WTC11 (cell line): ENCODE data around the gene ZFP36L2. TPM values are rescaled to one million over a fixed set of nuclear protein-coding genes. Genes with fewer than 3 reads are reported as not detected.

Experiments used
- ATAC-seq: fragments of 200-7000 bp; cut with Tn5 transposase; 2 replicates; pipeline ENCODE4 v1.10.0; 2021; ENCODE audit warnings: mild to moderate bottlenecking, moderate library complexity
- CTCF ChIA-PET: fragments of 300-600 bp; sonication (Branson Sonifier 250); formaldehyde crosslinking; loops from one replicate; lab custom pipeline; 2021; ENCODE audit warnings: antibody characterized with exemption; lab: Charles Lee
- POLR2A ChIA-PET: fragments of 350-600 bp; sonication (Branson Sonifier 250); formaldehyde crosslinking; loops from one replicate; lab custom pipeline; 2021; ENCODE audit warnings: antibody characterized with exemption; lab: Charles Lee
- DNase-seq: peaks from one replicate; pipeline ENCODE4 v3.0.0; 2021; ENCODE audit warnings: low spot score
- H3K27ac Mint-ChIP-seq: 2 replicates; pipeline ENCODE4 v1.8.0; 2021; ENCODE audit warnings: mixed read lengths
- H3K27me3 Mint-ChIP-seq: 2 replicates; pipeline ENCODE4 v1.8.0; 2021; ENCODE audit warnings: low read depth, mild to moderate bottlenecking, moderate library complexity, mixed read lengths
- H3K36me3 Mint-ChIP-seq: 2 replicates; pipeline ENCODE4 v1.8.0; 2021; ENCODE audit warnings: mixed read lengths
- H3K4me1 Mint-ChIP-seq: 2 replicates; pipeline ENCODE4 v1.8.0; 2022; ENCODE audit warnings: mixed read lengths
- H3K4me3 Mint-ChIP-seq: 2 replicates; pipeline ENCODE4 v1.8.0; 2021; ENCODE audit warnings: mild to moderate bottlenecking, moderate library complexity, mixed read lengths
- H3K9me3 Mint-ChIP-seq: 2 replicates; pipeline ENCODE4 v1.8.0; 2021; ENCODE audit warnings: mixed read lengths
- ATF1 ChIP-seq: sonication (generic); formaldehyde crosslinking; IDR thresholded peaks from 2 replicates; pipeline ENCODE4 v1.8.1; 2023; ENCODE audit warnings: mild to moderate bottlenecking, moderate library complexity, missing genetic modification reagents
- EMX1 ChIP-seq: fragments of 250-450 bp; sonication (Bioruptor Pico); IDR thresholded peaks from 2 replicates; pipeline ENCODE4 v1.8.0; 2021; ENCODE audit warnings: mild to moderate bottlenecking
- FOXK1 ChIP-seq: sonication (generic); formaldehyde crosslinking; IDR thresholded peaks from 2 replicates; pipeline ENCODE4 v1.8.0; 2022; ENCODE audit warnings: mild to moderate bottlenecking, moderate library complexity, missing genetic modification reagents
- GRHL2 ChIP-seq: fragments of 250-450 bp; sonication (Bioruptor Pico); IDR thresholded peaks from 2 replicates; pipeline ENCODE4 v1.8.0; 2022; ENCODE audit warnings: mild to moderate bottlenecking, moderate library complexity; ENCODE audit not compliant: insufficient replicate concordance, severe bottlenecking
- IRF2 ChIP-seq: sonication (generic); formaldehyde crosslinking; IDR thresholded peaks from 2 replicates; pipeline ENCODE4 v1.8.0; 2022; ENCODE audit warnings: low read depth, missing genetic modification reagents, borderline replicate concordance
- JUN ChIP-seq: sonication (generic); formaldehyde crosslinking; IDR thresholded peaks from 2 replicates; pipeline ENCODE4 v1.8.0; 2023; ENCODE audit warnings: mild to moderate bottlenecking, missing genetic modification reagents
- MYBL2 ChIP-seq: sonication (generic); formaldehyde crosslinking; IDR thresholded peaks from 2 replicates; pipeline ENCODE4 v1.8.1; 2023; ENCODE audit warnings: mild to moderate bottlenecking, moderate library complexity, missing genetic modification reagents
- NR1H2 ChIP-seq: sonication (generic); formaldehyde crosslinking; IDR thresholded peaks from 2 replicates; pipeline ENCODE4 v1.9.0; 2021; ENCODE audit warnings: mild to moderate bottlenecking, moderate library complexity, missing genetic modification reagents
- SMAD3 ChIP-seq: sonication (generic); formaldehyde crosslinking; IDR thresholded peaks from 2 replicates; pipeline ENCODE4 v1.8.0; 2022; ENCODE audit warnings: missing genetic modification reagents, mild to moderate bottlenecking, borderline replicate concordance
- ZNF121 ChIP-seq: sonication (generic); formaldehyde crosslinking; IDR thresholded peaks from 2 replicates; pipeline ENCODE4 v1.8.0; 2023; ENCODE audit warnings: missing genetic modification reagents
- ZNF138 ChIP-seq: sonication (generic); formaldehyde crosslinking; conservative IDR thresholded peaks from 2 replicates; pipeline ENCODE4 v1.8.1; 2022; ENCODE audit warnings: mild to moderate bottlenecking, moderate library complexity, missing genetic modification reagents
- ZNF219 ChIP-seq: sonication (generic); formaldehyde crosslinking; IDR thresholded peaks from 2 replicates; pipeline ENCODE4 v1.8.0; 2023; ENCODE audit warnings: missing genetic modification reagents, mild to moderate bottlenecking, borderline replicate concordance
- ZNF232 ChIP-seq: sonication (generic); formaldehyde crosslinking; IDR thresholded peaks from 2 replicates; pipeline ENCODE4 v1.8.0; 2022; ENCODE audit warnings: mild to moderate bottlenecking, missing genetic modification reagents
- ZNF317 ChIP-seq: sonication (generic); formaldehyde crosslinking; IDR thresholded peaks from 2 replicates; pipeline ENCODE4 v1.8.1; 2023; ENCODE audit warnings: low read depth, mild to moderate bottlenecking, moderate library complexity, missing genetic modification reagents, borderline replicate concordance
- ZNF671 ChIP-seq: fragments of 250-450 bp; sonication (Bioruptor Pico); IDR thresholded peaks from 2 replicates; pipeline ENCODE4 v1.8.0; 2021; ENCODE audit warnings: mild to moderate bottlenecking
- total RNA-seq: library from RNA; stranded (reverse); gene quantifications from 3 replicates; pipeline ENCODE4 v1.2.3, GENCODE V29; 2021
- TF ChIP-seq, protein P1 (sequence below): sonication (generic); formaldehyde crosslinking; IDR thresholded peaks from 2 replicates; pipeline ENCODE4 v1.8.0; 2023; ENCODE audit warnings: missing genetic modification reagents
- TF ChIP-seq, protein P2 (sequence below): sonication (generic); formaldehyde crosslinking; IDR thresholded peaks from 2 replicates; pipeline ENCODE4 v1.8.1; 2022; ENCODE audit warnings: missing genetic modification reagents, borderline replicate concordance
- TF ChIP-seq, protein P3 (sequence below): fragments of 250-450 bp; sonication (Bioruptor Pico); IDR thresholded peaks from 2 replicates; pipeline ENCODE4 v1.9.0; 2021; ENCODE audit warnings: mild to moderate bottlenecking
- TF ChIP-seq, protein P4 (sequence below): sonication (generic); formaldehyde crosslinking; IDR thresholded peaks from 2 replicates; pipeline ENCODE4 v1.8.1; 2023; ENCODE audit warnings: mild to moderate bottlenecking, missing genetic modification reagents, borderline replicate concordance
- TF ChIP-seq, protein P5 (sequence below): sonication (generic); formaldehyde crosslinking; IDR thresholded peaks from 2 replicates; pipeline ENCODE4 v1.8.1; 2023; ENCODE audit warnings: mild to moderate bottlenecking, missing genetic modification reagents
- TF ChIP-seq, protein P6 (sequence below): fragments of 200-600 bp; IDR thresholded peaks from 2 replicates; pipeline ENCODE4 v1.8.0; 2022; ENCODE audit warnings: antibody characterized with exemption

Gene ZFP36L2
- total RNA-seq, 1 experiment from 2014 or later, result 50.4 TPM

DNA sequence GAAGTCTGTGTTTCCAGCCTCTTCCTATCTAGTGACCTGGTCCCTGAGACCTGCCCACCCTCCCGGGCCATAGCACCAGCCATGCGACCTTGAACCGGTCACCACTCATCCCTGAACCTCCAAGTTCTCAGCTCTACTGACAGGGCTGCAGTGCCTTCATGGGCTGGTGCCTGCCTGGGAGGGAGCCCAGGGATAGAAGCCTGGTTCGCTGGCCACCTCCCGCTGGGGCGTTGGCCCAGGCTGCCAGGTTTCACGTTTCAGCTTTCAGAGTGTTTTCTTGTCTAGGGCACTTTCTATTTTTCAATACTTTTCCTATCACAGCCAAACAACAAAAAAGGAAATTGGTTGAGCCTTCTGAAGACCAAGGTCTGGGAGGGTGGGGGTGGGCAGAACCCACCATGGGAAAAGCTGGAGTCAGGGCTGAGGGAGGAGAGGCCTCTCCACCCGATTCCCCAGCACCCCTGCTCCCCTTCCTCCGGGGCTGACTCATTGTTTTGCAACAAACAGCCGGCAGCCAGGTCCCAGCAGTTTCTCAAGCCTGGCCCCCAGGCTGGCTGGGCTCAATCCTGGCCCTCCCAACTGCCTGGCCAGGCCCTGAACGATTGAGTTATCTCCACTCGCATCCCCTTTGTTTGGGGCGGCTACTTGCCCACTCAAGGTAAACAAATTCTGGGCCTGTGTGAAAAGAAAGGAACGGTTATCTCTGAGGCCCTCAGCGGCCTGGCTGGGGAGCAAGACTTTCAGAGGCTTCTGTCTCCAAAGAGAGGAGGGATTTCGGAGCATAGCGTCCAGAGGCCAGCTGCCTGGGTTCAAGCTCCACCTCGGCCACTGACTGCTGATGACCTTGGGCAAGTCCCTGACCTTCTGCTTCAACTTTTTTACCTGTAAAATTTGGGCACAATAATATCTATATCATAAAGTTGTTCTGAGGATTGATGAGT lies 47.5 kb downstream of the ZFP36L2 start (continued):
- TF ChIP-seq GRHL2 (CRISPR knock-in tag) (no peak), FOXK1 (CRISPR knock-in tag) (0 out of 2 replicates have a peak, but pooled peaks have one; percentile 19), ATF1 (no peak), ZNF219 (no peak), ZNF121 (CRISPR knock-in tag) (peak; percentile 41; the same call in 1 of the 2 replicates), ZNF671 (CRISPR knock-in tag) (no peak), IRF2 (CRISPR knock-in tag) (no peak), JUN (no peak), ZNF138 (CRISPR knock-in tag) (no peak)
- TF ChIP-seq, protein P1, sequence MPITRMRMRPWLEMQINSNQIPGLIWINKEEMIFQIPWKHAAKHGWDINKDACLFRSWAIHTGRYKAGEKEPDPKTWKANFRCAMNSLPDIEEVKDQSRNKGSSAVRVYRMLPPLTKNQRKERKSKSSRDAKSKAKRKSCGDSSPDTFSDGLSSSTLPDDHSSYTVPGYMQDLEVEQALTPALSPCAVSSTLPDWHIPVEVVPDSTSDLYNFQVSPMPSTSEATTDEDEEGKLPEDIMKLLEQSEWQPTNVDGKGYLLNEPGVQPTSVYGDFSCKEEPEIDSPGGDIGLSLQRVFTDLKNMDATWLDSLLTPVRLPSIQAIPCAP, result no peak
- TF ChIP-seq, protein P2, sequence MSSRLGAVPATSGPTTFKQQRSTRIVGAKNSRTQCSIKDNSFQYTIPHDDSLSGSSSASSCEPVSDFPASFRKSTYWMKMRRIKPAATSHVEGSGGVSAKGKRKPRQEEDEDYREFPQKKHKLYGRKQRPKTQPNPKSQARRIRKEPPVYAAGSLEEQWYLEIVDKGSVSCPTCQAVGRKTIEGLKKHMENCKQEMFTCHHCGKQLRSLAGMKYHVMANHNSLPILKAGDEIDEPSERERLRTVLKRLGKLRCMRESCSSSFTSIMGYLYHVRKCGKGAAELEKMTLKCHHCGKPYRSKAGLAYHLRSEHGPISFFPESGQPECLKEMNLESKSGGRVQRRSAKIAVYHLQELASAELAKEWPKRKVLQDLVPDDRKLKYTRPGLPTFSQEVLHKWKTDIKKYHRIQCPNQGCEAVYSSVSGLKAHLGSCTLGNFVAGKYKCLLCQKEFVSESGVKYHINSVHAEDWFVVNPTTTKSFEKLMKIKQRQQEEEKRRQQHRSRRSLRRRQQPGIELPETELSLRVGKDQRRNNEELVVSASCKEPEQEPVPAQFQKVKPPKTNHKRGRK (CRISPR knock-in tag), result no peak

DNA sequence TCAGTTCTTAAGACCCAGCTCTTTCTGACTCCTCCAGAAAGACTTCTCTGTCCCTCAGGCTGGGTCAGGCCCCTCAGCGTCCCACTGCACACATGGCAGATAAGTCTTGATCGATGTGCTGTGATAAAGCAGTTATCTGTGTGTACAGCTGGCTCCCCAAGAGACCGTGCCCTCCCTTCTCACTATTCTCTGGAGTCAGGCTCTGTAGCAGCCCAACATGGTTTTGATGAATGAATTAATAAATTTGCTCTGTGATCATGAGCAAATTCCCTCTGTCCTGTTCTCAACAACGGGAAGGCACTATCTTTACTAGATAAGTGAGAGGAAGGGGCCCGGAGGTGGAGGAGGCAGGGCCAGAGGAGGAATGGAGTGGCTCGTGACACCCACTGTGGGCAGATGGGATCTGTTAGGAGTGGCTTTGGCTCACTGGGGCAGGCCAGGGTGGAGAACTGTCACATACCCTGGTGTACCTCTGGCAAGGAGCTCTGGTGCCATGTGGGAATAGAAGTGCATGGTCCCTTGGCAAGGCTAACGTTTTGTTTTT lies 48.3 kb downstream of the ZFP36L2 start:
- CTCF ChIA-PET, result interaction anchor here (0.6 to 3.8 kb wide), 11 partner anchors 9 to 224 kb away, joined by 3 to 50 read pairs (median 4); partner anchors contain the start of gene ZFP36L2
- POLR2A ChIA-PET, result interaction anchor here (1.0 to 2.7 kb wide), 2 partner anchors 44 to 49 kb away, joined by 3 to 11 read pairs; partner anchors contain the start of gene ZFP36L2
- H3K4me3 Mint-ChIP-seq, result no peak overlapping the region
- TF ChIP-seq, protein P3, sequence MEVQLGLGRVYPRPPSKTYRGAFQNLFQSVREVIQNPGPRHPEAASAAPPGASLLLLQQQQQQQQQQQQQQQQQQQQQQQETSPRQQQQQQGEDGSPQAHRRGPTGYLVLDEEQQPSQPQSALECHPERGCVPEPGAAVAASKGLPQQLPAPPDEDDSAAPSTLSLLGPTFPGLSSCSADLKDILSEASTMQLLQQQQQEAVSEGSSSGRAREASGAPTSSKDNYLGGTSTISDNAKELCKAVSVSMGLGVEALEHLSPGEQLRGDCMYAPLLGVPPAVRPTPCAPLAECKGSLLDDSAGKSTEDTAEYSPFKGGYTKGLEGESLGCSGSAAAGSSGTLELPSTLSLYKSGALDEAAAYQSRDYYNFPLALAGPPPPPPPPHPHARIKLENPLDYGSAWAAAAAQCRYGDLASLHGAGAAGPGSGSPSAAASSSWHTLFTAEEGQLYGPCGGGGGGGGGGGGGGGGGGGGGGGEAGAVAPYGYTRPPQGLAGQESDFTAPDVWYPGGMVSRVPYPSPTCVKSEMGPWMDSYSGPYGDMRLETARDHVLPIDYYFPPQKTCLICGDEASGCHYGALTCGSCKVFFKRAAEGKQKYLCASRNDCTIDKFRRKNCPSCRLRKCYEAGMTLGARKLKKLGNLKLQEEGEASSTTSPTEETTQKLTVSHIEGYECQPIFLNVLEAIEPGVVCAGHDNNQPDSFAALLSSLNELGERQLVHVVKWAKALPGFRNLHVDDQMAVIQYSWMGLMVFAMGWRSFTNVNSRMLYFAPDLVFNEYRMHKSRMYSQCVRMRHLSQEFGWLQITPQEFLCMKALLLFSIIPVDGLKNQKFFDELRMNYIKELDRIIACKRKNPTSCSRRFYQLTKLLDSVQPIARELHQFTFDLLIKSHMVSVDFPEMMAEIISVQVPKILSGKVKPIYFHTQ (CRISPR knock-in tag), result no peak
- TF ChIP-seq ZNF317 (CRISPR knock-in tag), result no peak
- TF ChIP-seq NR1H2 (CRISPR knock-in tag), result no peak
- TF ChIP-seq, protein P4, sequence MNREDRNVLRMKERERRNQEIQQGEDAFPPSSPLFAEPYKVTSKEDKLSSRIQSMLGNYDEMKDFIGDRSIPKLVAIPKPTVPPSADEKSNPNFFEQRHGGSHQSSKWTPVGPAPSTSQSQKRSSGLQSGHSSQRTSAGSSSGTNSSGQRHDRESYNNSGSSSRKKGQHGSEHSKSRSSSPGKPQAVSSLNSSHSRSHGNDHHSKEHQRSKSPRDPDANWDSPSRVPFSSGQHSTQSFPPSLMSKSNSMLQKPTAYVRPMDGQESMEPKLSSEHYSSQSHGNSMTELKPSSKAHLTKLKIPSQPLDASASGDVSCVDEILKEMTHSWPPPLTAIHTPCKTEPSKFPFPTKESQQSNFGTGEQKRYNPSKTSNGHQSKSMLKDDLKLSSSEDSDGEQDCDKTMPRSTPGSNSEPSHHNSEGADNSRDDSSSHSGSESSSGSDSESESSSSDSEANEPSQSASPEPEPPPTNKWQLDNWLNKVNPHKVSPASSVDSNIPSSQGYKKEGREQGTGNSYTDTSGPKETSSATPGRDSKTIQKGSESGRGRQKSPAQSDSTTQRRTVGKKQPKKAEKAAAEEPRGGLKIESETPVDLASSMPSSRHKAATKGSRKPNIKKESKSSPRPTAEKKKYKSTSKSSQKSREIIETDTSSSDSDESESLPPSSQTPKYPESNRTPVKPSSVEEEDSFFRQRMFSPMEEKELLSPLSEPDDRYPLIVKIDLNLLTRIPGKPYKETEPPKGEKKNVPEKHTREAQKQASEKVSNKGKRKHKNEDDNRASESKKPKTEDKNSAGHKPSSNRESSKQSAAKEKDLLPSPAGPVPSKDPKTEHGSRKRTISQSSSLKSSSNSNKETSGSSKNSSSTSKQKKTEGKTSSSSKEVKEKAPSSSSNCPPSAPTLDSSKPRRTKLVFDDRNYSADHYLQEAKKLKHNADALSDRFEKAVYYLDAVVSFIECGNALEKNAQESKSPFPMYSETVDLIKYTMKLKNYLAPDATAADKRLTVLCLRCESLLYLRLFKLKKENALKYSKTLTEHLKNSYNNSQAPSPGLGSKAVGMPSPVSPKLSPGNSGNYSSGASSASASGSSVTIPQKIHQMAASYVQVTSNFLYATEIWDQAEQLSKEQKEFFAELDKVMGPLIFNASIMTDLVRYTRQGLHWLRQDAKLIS (CRISPR knock-in tag), result no peak
- TF ChIP-seq, protein P5, sequence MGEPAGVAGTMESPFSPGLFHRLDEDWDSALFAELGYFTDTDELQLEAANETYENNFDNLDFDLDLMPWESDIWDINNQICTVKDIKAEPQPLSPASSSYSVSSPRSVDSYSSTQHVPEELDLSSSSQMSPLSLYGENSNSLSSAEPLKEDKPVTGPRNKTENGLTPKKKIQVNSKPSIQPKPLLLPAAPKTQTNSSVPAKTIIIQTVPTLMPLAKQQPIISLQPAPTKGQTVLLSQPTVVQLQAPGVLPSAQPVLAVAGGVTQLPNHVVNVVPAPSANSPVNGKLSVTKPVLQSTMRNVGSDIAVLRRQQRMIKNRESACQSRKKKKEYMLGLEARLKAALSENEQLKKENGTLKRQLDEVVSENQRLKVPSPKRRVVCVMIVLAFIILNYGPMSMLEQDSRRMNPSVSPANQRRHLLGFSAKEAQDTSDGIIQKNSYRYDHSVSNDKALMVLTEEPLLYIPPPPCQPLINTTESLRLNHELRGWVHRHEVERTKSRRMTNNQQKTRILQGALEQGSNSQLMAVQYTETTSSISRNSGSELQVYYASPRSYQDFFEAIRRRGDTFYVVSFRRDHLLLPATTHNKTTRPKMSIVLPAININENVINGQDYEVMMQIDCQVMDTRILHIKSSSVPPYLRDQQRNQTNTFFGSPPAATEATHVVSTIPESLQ, result no peak
- no peak for TF ChIP-seq SMAD3
- TF ChIP-seq FOXK1 (CRISPR knock-in tag), result no peak
- no peak for TF ChIP-seq MYBL2 (CRISPR knock-in tag)
- no peak for TF ChIP-seq JUN
- TF ChIP-seq, protein P6, sequence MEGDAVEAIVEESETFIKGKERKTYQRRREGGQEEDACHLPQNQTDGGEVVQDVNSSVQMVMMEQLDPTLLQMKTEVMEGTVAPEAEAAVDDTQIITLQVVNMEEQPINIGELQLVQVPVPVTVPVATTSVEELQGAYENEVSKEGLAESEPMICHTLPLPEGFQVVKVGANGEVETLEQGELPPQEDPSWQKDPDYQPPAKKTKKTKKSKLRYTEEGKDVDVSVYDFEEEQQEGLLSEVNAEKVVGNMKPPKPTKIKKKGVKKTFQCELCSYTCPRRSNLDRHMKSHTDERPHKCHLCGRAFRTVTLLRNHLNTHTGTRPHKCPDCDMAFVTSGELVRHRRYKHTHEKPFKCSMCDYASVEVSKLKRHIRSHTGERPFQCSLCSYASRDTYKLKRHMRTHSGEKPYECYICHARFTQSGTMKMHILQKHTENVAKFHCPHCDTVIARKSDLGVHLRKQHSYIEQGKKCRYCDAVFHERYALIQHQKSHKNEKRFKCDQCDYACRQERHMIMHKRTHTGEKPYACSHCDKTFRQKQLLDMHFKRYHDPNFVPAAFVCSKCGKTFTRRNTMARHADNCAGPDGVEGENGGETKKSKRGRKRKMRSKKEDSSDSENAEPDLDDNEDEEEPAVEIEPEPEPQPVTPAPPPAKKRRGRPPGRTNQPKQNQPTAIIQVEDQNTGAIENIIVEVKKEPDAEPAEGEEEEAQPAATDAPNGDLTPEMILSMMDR, result no peak
- no peak for TF ChIP-seq EMX1 (CRISPR knock-in tag)
- TF ChIP-seq ZNF232 (CRISPR knock-in tag), result no peak

More for the DNA sequence above, 48.3 kb downstream of the ZFP36L2 start:
- no peak for DNase-seq
- H3K9me3 Mint-ChIP-seq, result peaks cover 24% of the 10 kb centered on the region
- peak overlapping the region; percentile 99 for H3K27ac Mint-ChIP-seq
- H3K36me3 Mint-ChIP-seq, result peaks cover 32% of the 10 kb centered on the region
- peaks cover 48% of the 10 kb centered on the region for H3K4me1 Mint-ChIP-seq
- H3K27me3 Mint-ChIP-seq, result peaks cover 6% of the 10 kb centered on the region
- ATAC-seq, result no peak
